AG09309 (cell line): Measurements from ENCODE around the gene HSPBAP1.

Experiments used
- DNase-seq: peaks from one replicate; pipeline ENCODE4 v3.0.0-alpha.2; 2010; ENCODE audit warnings: low read depth
- H3K4me3 ChIP-seq: 2 replicates; pipeline ENCODE4 v1.5.1; 2011; ENCODE audit warnings: mild to moderate bottlenecking, low read depth, low read length, moderate library complexity; ENCODE audit not compliant: control insufficient read depth
- CTCF ChIP-seq: IDR thresholded peaks from 2 replicates; pipeline ENCODE4 v1.5.1; 2011; ENCODE audit warnings: mild to moderate bottlenecking, low read depth, low read length, inconsistent platforms; ENCODE audit not compliant: insufficient read depth, control insufficient read depth; ENCODE audit errors: missing control alignments

HSPBAP1 gene

GRCh38 chr3:122816587-122816986 is 23.0 kb upstream of the HSPBAP1 start:
- no peak for TF ChIP-seq CTCF
- no peak overlapping the region for H3K4me3 ChIP-seq
- DNase-seq, result no peak

- DNase-seq, result no peak
- H3K4me3 ChIP-seq, result no peak overlapping the region
- no peak for TF ChIP-seq CTCF
Observed at GRCh38 chr3:122810734-122811133, 17.1 kb upstream of the HSPBAP1 start.

GRCh38 chr3:122803977-122804376 is 10.3 kb upstream of the HSPBAP1 start:
- no peak for DNase-seq
- no peak for TF ChIP-seq CTCF
- no peak overlapping the region for H3K4me3 ChIP-seq

GRCh38 chr3:122802323-122802722 is 8.7 kb upstream of the HSPBAP1 start:
- no peak for DNase-seq
- TF ChIP-seq CTCF, result no peak
- no peak overlapping the region for H3K4me3 ChIP-seq

GRCh38 chr3:122800706-122801237 is 7.1 kb upstream of the HSPBAP1 start:
- H3K4me3 ChIP-seq, result no peak overlapping the region
- DNase-seq, result no peak
- TF ChIP-seq CTCF, result no peak

- no peak overlapping the region for H3K4me3 ChIP-seq
- DNase-seq, result no peak
- no peak for TF ChIP-seq CTCF
Observed at GRCh38 chr3:122800031-122800430, 6.4 kb upstream of the HSPBAP1 start.

GRCh38 chr3:122799322-122799721 is 5.7 kb upstream of the HSPBAP1 start:
- no peak for TF ChIP-seq CTCF
- no peak for DNase-seq
- H3K4me3 ChIP-seq, result no peak overlapping the region
